Stimulated activated CD8-positive, alpha-beta memory T cell treated with anti-CD3 and anti-CD28 coated beads, Interleukin-12 subunit alpha, Interleukin-12 subunit beta, amount 100 ng/mL, for 4 hours (primary cell): Measurements from ENCODE around the gene PTPRK.

ENCODE experiments used
- DNase-seq: peaks from one replicate; pipeline ENCODE4 v3.0.0-alpha.2; 2020; ENCODE audit warnings: low read depth

PTPRK gene

GRCh38 chr6:128282961-128283360 is 237.4 kb downstream of the PTPRK start:
- no peak for DNase-seq

DNA sequence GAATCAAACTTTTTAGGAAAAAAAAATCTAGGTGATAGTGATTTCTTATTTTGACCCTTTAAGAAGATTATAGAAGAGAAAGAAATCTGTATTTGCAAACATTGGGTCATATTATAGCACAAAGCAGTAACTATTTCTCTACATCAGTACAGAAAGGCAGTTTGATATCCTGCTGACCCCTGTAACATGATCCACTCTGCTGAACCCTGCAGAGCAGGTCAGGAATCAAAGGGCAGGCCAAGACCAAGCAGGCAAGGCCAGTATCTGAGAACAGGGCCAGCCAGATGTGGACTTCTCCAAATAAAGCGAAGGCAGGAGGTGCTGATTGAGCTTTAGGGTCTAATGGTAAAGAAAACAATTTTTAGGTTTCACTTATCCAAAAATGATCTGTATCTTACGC is 239.4 kb downstream of the PTPRK start:
- no peak for DNase-seq

DNA sequence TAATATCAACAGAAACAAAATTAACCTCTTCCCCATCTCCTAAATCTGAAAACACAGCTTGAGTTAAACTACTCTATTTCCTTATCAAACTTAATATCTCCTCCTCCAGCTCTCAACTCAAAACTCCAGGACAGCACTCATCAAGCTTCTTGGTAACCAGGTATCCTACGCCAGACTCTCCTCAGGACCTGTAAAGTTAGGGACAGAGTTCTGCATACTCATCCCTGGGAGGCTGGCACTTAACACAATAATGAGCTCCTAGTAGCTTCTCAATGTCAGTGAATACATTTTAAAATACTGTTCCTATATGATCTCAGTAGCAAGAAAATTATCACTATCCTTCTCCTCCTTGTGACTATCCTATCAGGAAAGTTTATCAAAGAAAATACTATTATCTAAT is 240.3 kb downstream of the PTPRK start:
- DNase-seq = no peak

DNA sequence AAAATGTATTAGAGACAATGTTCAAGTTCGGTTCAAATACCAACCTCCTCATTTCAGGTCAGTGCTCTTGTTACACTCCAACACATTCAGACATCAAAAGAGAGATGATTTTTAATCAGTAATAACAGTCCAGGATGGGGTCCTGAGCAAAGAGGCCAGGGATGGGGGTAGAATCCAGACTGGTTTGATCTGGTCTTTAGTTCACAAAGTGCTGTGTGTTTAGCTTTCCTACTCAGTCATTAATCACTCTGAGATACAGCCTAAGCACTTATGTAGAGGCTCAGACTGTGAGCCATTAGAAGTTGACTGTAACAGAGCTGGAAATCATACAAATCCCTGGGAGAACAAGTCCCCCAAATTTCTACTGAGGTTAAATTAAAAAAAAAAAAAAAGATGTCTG is 241.6 kb downstream of the PTPRK start:
- DNase-seq = no peak

GRCh38 chr6:128277379-128277778 is 243.0 kb downstream of the PTPRK start:
- DNase-seq = no peak

GRCh38 chr6:128276311-128276710 is 244.1 kb downstream of the PTPRK start:
- DNase-seq = no peak

GRCh38 chr6:128275681-128276080 is 244.7 kb downstream of the PTPRK start:
- no peak for DNase-seq

GRCh38 chr6:128275030-128275429 is 245.4 kb downstream of the PTPRK start:
- no peak for DNase-seq

GRCh38 chr6:128271527-128271926 is 248.9 kb downstream of the PTPRK start:
- DNase-seq = no peak

- DNase-seq = no peak
Measured at GRCh38 chr6:128271011-128271410, 249.4 kb downstream of the PTPRK start.

GRCh38 chr6:128266946-128267345 is 253.5 kb downstream of the PTPRK start:
- DNase-seq = no peak

DNA sequence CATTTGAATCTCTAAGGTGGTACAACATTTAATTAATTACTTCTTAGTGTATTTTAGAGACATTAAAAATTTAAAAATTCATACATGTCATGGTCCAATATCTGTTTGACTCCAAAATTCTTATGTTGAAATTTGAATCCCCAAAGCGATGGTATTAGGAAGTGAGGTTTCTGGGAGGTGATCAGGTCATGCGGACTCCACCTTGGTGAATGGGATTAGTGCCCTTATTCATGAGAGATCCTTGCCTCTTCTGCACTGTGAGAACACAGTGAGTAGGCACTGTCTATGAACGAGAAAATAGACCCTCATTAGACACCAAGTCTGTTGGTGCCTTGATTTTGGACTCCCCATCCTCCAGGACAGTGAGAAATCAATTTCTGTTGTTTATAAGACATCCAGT is 254.7 kb downstream of the PTPRK start:
- no peak for DNase-seq

DNA sequence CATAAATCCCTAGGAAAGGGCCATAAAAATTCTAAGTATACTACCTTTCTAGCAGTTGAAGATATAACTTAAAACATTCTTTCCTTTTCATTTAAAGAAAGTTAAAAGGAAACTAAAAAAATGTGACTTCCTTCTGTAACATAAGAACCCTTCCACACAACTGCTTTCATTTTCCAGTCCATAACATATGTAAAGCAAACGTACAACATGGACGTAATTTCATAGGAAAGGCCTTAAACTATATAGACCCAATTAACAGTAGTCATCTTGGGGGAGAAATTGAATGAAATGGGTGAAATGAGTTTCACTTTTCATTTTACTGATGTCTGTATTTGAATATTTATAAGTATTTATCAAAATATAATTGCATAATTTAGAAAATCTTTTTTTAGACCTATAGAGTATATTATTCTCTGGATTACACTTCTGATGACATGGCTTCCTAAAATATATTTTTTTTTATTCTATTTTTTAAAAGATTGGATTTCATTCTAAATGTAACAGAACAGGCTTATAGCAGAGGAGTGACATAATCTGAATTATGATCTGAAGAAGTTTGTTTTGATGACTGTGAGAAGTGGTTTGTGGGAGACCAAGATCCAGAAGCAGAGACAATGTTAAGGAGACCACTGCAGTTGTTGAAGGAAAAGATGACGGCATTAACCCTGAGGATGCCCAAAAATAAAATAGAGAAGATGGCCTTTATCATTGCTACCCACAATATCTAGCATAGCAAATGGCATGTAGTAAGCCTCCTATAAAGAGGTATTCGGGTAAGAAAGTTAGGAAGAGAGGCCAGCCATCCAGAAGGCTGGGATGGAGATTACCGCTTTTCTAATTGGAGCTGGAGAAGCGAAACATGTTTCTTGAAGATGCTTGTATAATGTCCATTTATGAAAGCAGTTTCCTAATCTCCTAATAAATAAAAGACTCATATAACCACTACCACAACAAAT is 260.4 kb downstream of the PTPRK start:
- DNase-seq = no peak

GRCh38 chr6:128259029-128259724 is 261.2 kb downstream of the PTPRK start:
- DNase-seq = no peak

GRCh38 chr6:128256095-128256494 is 264.3 kb downstream of the PTPRK start:
- no peak for DNase-seq

- DNase-seq = no peak
Measured at GRCh38 chr6:128252341-128253176, 267.8 kb downstream of the PTPRK start.

GRCh38 chr6:128251445-128252340 is 268.7 kb downstream of the PTPRK start:
- DNase-seq = no peak

GRCh38 chr6:128250370-128251070 is 269.9 kb downstream of the PTPRK start:
- no peak for DNase-seq

GRCh38 chr6:128249429-128249828 is 271.0 kb downstream of the PTPRK start:
- no peak for DNase-seq

GRCh38 chr6:128246472-128247260 is 273.7 kb downstream of the PTPRK start:
- DNase-seq = no peak
